GM19099 (cell line): ENCODE results near the gene COP1.

Source experiments
- POLR2A ChIP-seq: IDR thresholded peaks from 3 replicates; pipeline ENCODE4 v1.6.1; 2011; ENCODE audit warnings: low read depth; ENCODE audit not compliant: insufficient read length; ENCODE audit errors: extremely low read depth

The COP1 gene

GRCh38 chr1:176172215-176172614 lies 34.9 kb downstream of the COP1 start:
- no peak for TF ChIP-seq POLR2A

GRCh38 chr1:176167210-176167609 lies 39.9 kb downstream of the COP1 start:
- no peak for TF ChIP-seq POLR2A

- no peak for TF ChIP-seq POLR2A
These were observed 41.5 kb downstream of the COP1 start for GRCh38 chr1:176165573-176165972.

GRCh38 chr1:176164014-176164678 lies 42.9 kb downstream of the COP1 start:
- TF ChIP-seq POLR2A: no peak

GRCh38 chr1:176159993-176160392 lies 47.1 kb downstream of the COP1 start:
- no peak for TF ChIP-seq POLR2A

GRCh38 chr1:176157995-176158394 lies 49.1 kb downstream of the COP1 start:
- TF ChIP-seq POLR2A: no peak

GRCh38 chr1:176149939-176150807 lies 56.9 kb downstream of the COP1 start:
- no peak for TF ChIP-seq POLR2A

GRCh38 chr1:176144526-176144925 lies 62.6 kb downstream of the COP1 start:
- no peak for TF ChIP-seq POLR2A

GRCh38 chr1:176142973-176143372 lies 64.1 kb downstream of the COP1 start:
- TF ChIP-seq POLR2A: no peak

- TF ChIP-seq POLR2A: no peak
These were observed 65.6 kb downstream of the COP1 start for GRCh38 chr1:176141449-176141848.

GRCh38 chr1:176136891-176137290 lies 70.2 kb downstream of the COP1 start:
- TF ChIP-seq POLR2A: no peak

GRCh38 chr1:176134666-176135065 lies 72.4 kb downstream of the COP1 start:
- no peak for TF ChIP-seq POLR2A

- no peak for TF ChIP-seq POLR2A
These were observed 84.8 kb downstream of the COP1 start for GRCh38 chr1:176122282-176122681.

- no peak for TF ChIP-seq POLR2A
These were observed 87.5 kb downstream of the COP1 start for GRCh38 chr1:176119549-176119948.

GRCh38 chr1:176118985-176119384 lies 88.1 kb downstream of the COP1 start:
- TF ChIP-seq POLR2A: no peak

- TF ChIP-seq POLR2A: no peak
These were observed 95.3 kb downstream of the COP1 start for GRCh38 chr1:176111835-176112234.
